LoVo (cell line): ENCODE measurements around the gene UGT1A6.

ENCODE experiments used
- DNase-seq: peaks from one replicate; pipeline ENCODE4 v3.0.0-alpha.2; 2016; ENCODE audit warnings: low spot score

Gene UGT1A6

DNA sequence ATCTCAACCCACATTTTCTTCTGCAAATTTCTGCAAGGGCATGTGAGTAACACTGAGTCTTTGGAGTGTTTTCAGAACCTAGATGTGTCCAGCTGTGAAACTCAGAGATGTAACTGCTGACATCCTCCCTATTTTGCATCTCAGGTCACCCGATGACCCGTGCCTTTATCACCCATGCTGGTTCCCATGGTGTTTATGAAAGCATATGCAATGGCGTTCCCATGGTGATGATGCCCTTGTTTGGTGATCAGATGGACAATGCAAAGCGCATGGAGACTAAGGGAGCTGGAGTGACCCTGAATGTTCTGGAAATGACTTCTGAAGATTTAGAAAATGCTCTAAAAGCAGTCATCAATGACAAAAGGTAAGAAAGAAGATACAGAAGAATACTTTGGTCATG is 75.4 kb downstream of the UGT1A6 start:
- DNase-seq, result no peak

DNA sequence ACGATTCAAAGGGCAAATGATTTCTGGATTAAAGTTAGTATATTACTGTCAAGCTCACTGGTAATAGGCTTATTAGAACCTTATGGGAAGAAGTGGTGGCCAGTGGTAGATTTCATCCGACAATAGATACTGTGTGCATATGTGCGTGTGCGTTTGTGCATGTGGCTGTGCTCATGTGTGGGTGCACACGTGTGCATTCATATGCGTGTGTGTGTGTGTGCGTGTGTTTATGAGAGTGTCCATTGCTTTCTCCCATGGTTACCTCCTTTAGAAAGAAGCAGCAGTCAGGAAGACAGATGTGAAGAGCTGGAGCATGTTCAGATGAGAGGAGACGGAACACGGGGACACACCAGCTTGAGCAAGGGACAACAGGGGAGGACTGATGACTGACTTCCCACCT is 76.6 kb downstream of the UGT1A6 start:
- no peak for DNase-seq

- no peak for DNase-seq
Measured at GRCh38 chr2:233772153-233772552, 79.5 kb downstream of the UGT1A6 start.

GRCh38 chr2:233772583-233772982 is 79.9 kb downstream of the UGT1A6 start:
- DNase-seq, result no peak

DNA sequence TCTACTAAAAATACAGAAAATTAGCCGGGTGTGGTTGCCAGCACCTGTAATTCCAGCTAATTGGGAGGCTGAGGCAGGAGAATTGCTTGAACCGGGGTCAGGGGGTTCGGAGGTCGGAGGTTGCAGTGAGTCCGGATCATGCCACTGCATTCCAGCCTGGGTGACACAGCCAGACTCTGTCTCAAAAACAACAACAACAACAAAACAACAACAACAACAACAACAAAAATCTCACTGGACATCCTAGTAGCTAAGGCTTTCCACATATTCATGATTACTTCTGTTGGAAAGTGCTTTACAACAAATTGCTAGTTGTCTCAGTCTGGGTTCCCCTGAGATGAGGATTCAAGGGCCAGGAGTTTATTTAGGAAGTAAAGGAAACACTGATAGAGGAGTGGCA is 81.2 kb downstream of the UGT1A6 start:
- DNase-seq, result no peak

- no peak for DNase-seq
Measured at GRCh38 chr2:233775414-233775813, 82.7 kb downstream of the UGT1A6 start.

DNA sequence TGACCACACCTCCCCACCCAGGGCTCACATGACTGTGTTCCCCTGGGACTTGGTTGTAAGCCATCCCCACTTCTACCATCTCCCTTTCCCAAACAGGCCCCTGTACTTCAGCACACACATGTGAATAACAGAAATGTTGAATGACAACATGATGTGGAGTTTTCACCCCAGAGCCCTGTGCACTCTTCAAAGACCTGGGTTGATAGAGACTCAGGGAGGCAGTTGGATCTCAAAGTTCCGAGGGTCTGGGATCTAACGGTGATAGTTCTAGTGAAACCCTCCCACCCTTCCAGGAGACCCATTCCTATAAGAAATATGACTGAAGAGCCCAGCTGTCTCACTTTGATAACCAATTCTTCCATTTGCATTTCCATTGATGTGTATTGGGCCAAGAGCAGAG is 85.3 kb downstream of the UGT1A6 start, which contains the start of gene MROH2A:
MROH2A (plus strand) TSS at position 301 of the 400 bp plus-strand sequence. CDS start 1,029 bp downstream, outside the sequence.
- DNase-seq, result no peak

DNA sequence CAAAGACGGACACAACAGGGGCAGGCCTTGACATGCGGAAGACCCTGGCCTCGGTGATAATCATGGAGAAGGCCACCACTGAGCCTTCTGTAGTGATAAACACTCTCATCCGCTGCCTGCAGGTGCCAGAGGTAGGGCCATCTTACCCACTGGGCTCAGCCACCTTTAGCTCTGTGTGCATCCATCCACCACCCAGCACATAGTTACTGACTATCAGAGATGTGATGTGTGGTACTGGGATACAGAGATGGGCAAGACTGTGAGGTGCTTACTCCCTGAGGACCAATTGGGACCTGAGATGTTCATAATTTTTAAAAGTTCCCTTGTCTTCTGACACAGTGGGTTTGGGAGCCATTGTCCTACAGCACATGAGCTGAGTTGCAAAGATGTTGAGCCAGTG is 87.0 kb downstream of the UGT1A6 start:
- DNase-seq, result no peak

GRCh38 chr2:233780771-233781170 is 88.1 kb downstream of the UGT1A6 start:
- DNase-seq, result no peak

GRCh38 chr2:233789554-233789953 is 96.9 kb downstream of the UGT1A6 start:
- DNase-seq, result no peak

GRCh38 chr2:233791151-233791882 is 98.6 kb downstream of the UGT1A6 start:
- DNase-seq, result no peak

DNA sequence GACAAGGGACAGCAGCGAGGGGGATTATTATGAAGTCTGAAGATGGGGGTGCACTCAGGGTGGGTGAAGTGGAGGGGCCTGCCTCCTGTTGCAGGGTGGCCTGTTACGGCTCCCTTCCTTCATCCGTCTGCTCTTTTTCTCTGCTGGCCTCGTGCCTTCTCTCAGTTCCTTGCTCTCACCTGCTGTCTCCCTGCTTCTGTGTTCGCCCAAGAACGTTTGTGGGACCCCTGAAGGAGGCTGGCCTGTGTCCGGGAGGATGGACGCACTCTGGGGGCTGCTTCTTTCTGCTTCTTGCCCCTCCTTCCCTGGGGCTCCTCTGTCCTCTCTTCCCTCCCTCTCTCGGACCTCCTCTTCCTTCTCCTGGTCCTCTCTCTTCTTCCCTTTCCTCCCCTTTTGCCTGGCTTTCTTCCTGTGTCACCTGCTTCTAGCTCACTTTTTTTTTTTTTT is 99.2 kb downstream of the UGT1A6 start:
- DNase-seq, result no peak

- no peak for DNase-seq
Measured at GRCh38 chr2:233792720-233793119, 100.0 kb downstream of the UGT1A6 start.

GRCh38 chr2:233793465-233794127 is 100.9 kb downstream of the UGT1A6 start:
- DNase-seq, result no peak

GRCh38 chr2:233794128-233794658 is 101.5 kb downstream of the UGT1A6 start:
- no peak for DNase-seq

GRCh38 chr2:233795735-233796171 is 103.1 kb downstream of the UGT1A6 start:
- DNase-seq, result no peak

DNA sequence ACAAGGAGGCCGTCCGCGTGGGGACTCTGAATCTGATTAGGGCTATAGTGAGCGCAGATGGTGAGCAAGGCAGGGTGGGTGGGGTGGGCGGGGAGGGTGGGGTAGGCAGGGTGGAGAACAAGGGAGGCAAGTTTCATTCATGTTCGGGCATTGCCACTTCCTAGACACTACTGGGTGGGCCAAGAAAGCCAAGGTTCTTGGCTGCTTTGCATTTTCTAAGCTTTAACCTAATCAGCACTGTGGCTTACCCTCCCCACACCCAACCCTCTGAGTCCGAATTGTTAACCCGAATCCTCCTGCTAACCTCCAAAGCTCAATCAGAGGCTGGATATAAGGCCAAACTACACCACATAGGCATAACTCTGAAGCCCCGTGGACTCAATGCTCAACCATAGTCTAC is 103.6 kb downstream of the UGT1A6 start:
- DNase-seq, result no peak

GRCh38 chr2:233798335-233799086 is 105.8 kb downstream of the UGT1A6 start:
- no peak for DNase-seq

- no peak for DNase-seq
Measured at GRCh38 chr2:233799087-233799665, 106.5 kb downstream of the UGT1A6 start.

DNA sequence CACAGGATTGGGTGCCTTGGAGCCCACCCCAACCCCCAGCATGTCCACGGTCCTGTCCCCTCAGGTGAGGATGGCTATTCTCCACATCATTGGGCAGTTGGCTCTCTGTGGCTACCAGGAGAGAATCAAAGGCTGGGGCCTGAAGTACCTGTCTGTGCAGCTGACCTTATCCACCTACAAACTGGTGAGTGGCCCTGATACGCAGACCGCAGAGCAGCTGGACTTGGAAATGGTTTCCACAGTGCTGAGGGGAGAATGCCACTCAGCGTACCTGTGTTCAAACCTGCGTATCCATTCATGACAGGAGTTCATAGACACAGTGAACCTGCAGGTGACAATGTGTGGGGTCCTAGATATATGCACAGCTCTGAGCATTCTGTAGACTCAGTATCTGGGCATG is 107.0 kb downstream of the UGT1A6 start:
- DNase-seq, result no peak

DNA sequence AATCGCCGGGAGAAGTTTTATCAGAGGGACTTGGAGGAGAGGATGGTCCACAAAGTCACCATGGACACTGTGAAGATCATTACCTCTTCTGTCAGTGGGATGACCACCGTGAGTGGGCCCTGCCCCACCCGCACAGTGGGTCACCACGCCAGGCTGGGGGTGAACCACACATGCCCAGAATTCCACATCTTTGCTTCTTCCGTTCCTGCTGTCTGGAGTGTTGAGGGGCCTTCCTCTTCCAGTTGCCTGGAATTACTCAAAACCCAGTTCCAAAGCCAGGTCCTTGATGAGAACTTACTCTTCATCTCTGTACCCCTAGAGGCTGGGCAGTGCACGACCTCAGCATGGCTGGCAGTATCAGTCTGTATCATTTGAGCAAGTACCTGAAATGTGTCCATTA is 107.5 kb downstream of the UGT1A6 start:
- no peak for DNase-seq
